Measurements from ENCODE around the gene TNRC6A. TPM values are rescaled to one million over a fixed set of nuclear protein-coding genes. Genes with fewer than 3 reads are reported as not detected.
A peak's percentile ranks its signal among the peaks of the same experiment; 100 is the strongest.

The TNRC6A gene
- total and polyA plus RNA-seq, 12 donors, result 32.0 to 83.3 (median 54.0) TPM

DNA sequence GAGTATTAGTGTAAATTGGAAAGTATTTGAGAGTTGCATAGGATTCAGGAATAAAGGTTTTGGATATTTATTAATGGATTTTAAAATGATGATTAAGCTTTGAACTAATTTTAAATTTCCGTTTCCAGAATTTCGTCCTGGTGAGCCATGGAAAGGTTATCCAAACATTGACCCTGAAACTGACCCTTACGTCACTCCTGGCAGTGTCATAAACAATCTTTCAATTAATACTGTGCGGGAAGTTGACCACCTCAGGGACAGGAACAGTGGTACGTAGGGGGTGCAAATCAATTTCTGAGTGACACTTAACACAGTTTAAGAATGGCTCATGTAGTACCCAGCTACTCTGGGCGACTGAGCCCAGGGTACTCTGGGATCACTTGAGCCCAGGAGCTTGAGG, 87.2 kb downstream of the TNRC6A start:
- intact Hi-C loops (cut with DNase I), result no loop called here
- DNase-seq, result peak in 2 of 7 donors; percentile 27 to 34
- Histone ChIP-seq H3K4me3 (no peak overlapping the region), H3K27ac (peak overlapping the region in 2 of 5 donors; percentile 26 to 31), H3K9me3 (replicated peaks in 1 of 3) (no peaks in the 10 kb centered on the region), H3K27me3 (no peaks in the 10 kb centered on the region), H3K4me1 (replicated peaks in 1 of 2) (peaks cover 0 to 21% of the 10 kb centered on the region in 2 donors), H3K36me3 (replicated peaks in 1 of 2) (peaks cover 0 to 97% of the 10 kb centered on the region in 2 donors)
- TF ChIP-seq POLR2A (IDR thresholded peaks at IDR 0.05), result no peak
- TF ChIP-seq, protein P1, sequence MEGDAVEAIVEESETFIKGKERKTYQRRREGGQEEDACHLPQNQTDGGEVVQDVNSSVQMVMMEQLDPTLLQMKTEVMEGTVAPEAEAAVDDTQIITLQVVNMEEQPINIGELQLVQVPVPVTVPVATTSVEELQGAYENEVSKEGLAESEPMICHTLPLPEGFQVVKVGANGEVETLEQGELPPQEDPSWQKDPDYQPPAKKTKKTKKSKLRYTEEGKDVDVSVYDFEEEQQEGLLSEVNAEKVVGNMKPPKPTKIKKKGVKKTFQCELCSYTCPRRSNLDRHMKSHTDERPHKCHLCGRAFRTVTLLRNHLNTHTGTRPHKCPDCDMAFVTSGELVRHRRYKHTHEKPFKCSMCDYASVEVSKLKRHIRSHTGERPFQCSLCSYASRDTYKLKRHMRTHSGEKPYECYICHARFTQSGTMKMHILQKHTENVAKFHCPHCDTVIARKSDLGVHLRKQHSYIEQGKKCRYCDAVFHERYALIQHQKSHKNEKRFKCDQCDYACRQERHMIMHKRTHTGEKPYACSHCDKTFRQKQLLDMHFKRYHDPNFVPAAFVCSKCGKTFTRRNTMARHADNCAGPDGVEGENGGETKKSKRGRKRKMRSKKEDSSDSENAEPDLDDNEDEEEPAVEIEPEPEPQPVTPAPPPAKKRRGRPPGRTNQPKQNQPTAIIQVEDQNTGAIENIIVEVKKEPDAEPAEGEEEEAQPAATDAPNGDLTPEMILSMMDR (IDR thresholded peaks at IDR 0.05), result no peak
- 32 to 48% (median 33%) methylated on average over 6 of the region's 6 CpGs for WGBS, 4 donors

DNA sequence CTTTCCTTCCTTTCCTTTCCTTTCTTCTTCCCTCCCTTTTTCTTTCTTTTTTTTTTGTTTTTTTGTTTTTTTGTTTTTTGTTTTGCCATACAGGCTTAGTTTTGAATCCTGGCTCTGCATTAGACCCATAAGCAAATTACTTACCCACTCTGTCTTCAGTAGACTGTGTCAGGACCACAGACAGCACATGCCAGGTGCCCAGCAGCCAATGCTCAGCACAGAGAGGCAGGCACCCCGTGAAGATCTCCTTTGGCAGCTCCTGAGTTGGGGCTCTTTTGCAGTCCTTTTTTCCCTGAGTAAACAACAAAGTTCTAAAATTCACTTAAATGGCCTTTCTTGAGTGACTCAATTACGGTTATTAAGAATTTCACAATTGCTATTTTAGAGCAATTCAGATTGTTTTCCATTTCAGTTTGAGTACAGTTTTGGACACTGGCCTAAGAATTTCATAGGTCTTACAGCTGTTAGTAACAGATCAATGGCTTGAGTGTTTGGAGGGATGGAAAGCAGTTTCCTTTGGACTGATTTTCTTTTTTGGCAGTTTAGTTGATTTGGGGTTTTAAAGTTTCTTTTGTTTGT, 90.1 kb downstream of the TNRC6A start:
- H3K27ac ChIP-seq, result peak overlapping the region in 2 of 5 donors; percentile 11 to 48
- peaks cover 0 to 99% of the 10 kb centered on the region in 2 donors for H3K36me3 ChIP-seq (replicated peaks in 1 of 2)
- intact Hi-C loops (cut with DNase I), result loop anchor here in 1 of 2 donors (10.0 kb wide), 1 partner anchor 125 kb away; no protein-coding TSS in a partner anchor
- no peak for TF ChIP-seq POLR2A (IDR thresholded peaks at IDR 0.05)
- TF ChIP-seq, protein P1 (IDR thresholded peaks at IDR 0.05), result no peak
- peaks cover 0 to 21% of the 10 kb centered on the region in 2 donors for H3K4me1 ChIP-seq (replicated peaks in 1 of 2)
- DNase-seq, result peak in 1 of 7 donors; percentile 47
- H3K4me3 ChIP-seq, result no peak overlapping the region
- 58 to 62% (median 59%) methylated on average over 2 of the region's 2 CpGs for WGBS, 4 donors
- no peaks in the 10 kb centered on the region for H3K9me3 ChIP-seq (replicated peaks in 1 of 3)
- no peaks in the 10 kb centered on the region for H3K27me3 ChIP-seq

DNA sequence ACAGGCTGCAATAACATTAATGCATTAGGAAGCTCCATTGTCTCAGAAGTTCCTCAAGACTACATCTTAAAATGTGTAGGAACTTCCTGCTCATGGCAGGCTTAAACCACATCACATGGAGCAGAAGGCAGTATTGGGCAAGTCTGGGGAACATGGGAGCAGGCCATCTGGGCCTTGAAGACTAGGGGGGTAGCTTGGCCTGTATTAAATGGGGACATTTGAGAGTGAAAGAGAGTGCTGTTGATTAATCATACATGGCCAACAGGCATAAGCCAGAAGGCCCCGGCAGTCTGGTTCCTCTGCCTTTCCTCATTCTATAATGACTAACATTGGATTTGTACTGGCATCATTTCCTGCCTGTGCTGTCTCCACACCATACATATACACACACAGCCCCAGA, 91.1 kb downstream of the TNRC6A start:
- peak in 1 of 7 donors; percentile 50 for DNase-seq
- Histone ChIP-seq H3K36me3 (replicated peaks in 1 of 2) (peaks cover 0 to 99% of the 10 kb centered on the region in 2 donors), H3K4me1 (replicated peaks in 1 of 2) (peaks cover 0 to 21% of the 10 kb centered on the region in 2 donors), H3K27ac (peak overlapping the region in 2 of 5 donors; percentile 13 to 48), H3K4me3 (no peak overlapping the region), H3K27me3 (no peaks in the 10 kb centered on the region), H3K9me3 (replicated peaks in 1 of 3) (no peaks in the 10 kb centered on the region)
- TF ChIP-seq, protein P1 (IDR thresholded peaks at IDR 0.05), result no peak
- no peak for TF ChIP-seq POLR2A (IDR thresholded peaks at IDR 0.05)
- intact Hi-C loops (cut with DNase I), result loop anchor here in 1 of 2 donors (10.0 kb wide), 1 partner anchor 124 kb away; no protein-coding TSS in a partner anchor
- WGBS, 4 donors, result 44 to 80% (median 57%) methylated on average over 1 of the region's 1 CpG

DNA sequence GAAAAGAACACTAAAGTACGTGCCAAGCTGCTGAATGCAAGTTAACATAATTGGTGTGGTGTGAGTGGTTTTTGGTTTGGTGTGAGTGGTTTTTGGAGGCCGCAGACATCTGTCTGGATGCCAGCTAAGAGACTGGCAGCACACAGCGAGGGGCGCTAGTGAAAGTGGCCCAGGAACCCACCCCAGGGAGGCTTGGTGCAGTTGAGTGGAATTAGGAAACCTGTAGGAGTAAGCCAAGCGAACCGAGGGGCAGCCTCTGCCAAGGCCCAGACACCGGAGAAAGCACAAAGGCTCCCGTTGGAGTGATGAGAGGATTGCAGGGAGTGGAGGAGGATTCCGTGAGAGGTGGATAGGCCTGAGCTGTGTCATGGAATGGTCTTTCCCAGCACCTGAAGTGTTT, 91.7 kb downstream of the TNRC6A start:
- H3K36me3 ChIP-seq (replicated peaks in 1 of 2), result peaks cover 0 to 99% of the 10 kb centered on the region in 2 donors

More for the DNA sequence above, 91.7 kb downstream of the TNRC6A start:
- no peaks in the 10 kb centered on the region for H3K27me3 ChIP-seq
- intact Hi-C loops (cut with DNase I), result loop anchor here in 1 of 2 donors (10.0 kb wide), 1 partner anchor 124 kb away; no protein-coding TSS in a partner anchor
- no peak for TF ChIP-seq POLR2A (IDR thresholded peaks at IDR 0.05)
- TF ChIP-seq, protein P1 (IDR thresholded peaks at IDR 0.05), result no peak
- no peak overlapping the region for H3K4me3 ChIP-seq
- H3K9me3 ChIP-seq (replicated peaks in 1 of 3), result no peaks in the 10 kb centered on the region
- H3K4me1 ChIP-seq (replicated peaks in 1 of 2), result peaks cover 0 to 21% of the 10 kb centered on the region in 2 donors
- H3K27ac ChIP-seq, result peak overlapping the region in 2 of 5 donors; percentile 48 to 68
- peak in 1 of 7 donors; percentile 44 for DNase-seq
- WGBS, 4 donors, result 88 to 93% (median 92%) methylated on average over 9 of the region's 9 CpGs

All from adrenal gland (tissue), 12 donors.